Measurements from ENCODE around the gene MEAK7.

MEAK7 gene

GRCh38 chr16:84485255-84486010 lies 19.0 kb downstream of the MEAK7 start:
- no peak for DNase-seq

- peak; percentile 38 for DNase-seq
Observed at GRCh38 chr16:84484579-84485254, 19.7 kb downstream of the MEAK7 start.

DNA sequence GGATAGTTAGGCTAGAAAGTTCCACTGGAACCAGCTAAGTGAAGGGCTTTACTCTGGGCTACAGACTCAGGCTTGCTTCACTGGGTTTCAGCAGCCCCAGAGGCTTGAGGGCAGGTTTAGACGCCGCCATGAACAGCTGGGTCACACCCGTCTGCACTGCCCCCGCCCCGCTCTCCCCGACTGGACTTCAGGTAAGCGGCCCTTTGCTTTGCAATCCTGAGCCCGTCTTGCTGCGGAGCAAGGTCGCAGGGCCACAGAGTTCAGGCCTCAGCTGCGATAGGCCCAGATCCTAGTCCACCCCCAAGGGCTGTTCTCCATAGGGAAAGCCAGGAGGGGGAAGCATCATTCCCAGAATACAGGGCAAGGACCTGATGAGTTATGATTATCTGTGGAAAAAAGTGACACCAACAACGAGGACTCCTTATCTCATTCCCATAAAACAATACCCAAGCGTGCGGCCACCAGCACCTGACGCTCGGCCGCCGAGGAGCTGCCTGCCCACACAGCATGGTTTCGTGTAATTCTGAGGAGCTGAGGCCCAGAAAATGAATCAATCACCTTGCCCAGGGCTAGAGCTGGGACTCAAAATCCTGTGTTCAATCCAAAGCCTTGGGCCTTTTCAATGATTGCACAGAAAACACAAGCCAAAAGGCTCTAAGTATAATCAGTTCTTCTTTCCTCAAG lies 20.4 kb downstream of the MEAK7 start:
- no peak for DNase-seq

GRCh38 chr16:84482951-84483881 lies 21.2 kb downstream of the MEAK7 start:
- no peak for DNase-seq

GRCh38 chr16:84482001-84482891 lies 22.2 kb downstream of the MEAK7 start:
- no peak for DNase-seq

GRCh38 chr16:84481051-84481735 lies 23.3 kb downstream of the MEAK7 start:
- DNase-seq, result no peak

DNA sequence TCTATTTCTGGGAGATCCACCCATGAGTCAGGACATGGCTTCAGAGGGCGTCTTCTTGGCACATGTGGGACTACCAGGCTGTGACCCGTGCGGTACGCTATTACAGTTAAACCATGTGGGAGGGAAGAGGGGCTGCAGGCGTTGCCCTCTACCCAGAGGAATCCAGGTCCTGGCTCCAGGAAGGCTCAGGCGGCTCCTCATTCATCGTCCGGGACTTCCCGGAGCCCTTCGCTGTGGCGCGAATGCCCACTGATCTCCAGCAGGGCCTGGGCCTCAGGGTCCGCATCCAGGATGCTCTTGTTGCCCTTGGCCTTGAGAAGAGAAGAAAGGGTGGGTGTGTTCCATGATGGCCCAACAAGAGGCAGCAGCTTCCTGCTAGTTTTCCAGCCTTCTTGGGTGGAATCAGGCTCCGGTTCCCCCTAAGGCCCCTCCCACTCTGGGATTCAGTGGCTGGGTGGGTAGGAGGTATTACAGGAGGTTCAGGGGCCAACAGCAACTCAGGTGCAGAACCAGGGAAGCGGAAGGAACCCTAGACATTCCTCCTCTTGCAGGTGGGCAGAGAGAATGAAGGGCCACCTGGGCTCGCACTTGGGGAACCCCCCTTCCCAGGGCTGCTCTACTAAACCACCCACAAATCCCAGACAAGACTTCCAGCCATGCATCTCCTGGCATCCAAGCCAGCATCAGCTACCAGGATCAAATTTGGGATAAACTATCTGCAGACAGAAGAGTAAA lies 24.6 kb downstream of the MEAK7 start:
- DNase-seq, result no peak

GRCh38 chr16:84478172-84478947 lies 26.1 kb downstream of the MEAK7 start:
- no peak for DNase-seq

DNA sequence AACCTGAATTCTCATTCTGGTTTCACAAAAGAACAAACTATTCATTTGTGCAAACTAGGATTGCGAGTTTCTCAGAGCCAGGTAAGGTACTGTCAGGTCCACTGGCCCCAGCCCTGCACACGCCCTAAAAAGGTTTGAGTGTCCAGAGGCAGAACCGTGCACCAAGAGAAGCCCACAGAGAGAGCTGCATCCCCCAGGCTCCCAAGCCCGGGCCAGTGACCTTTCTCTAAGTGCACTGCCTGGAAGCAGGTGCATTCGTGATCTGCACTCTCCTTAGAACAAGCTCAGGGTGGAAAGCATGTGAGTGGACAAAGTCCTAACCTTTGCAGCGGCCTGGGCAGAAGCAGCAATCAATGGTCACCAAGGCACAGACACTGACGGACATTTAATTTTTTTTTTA lies 26.8 kb downstream of the MEAK7 start:
- DNase-seq, result no peak

DNA sequence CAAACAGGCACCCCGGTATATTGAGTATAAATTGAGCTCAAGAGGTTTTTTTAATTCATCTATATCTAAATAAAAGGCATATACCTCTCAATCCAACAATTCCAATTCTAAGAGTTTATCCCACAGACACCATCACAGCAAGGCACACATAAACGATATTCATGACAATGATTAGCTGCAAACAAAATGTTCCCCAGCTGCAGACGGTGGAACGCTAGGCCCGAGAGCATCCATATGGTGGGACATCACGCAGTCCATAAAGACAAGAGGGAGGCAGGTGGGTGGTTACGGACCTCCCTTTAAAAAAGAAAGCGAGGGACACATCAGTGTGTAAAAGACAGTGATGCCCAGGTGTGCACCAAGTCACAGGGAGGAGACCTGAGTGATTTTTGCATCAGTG lies 28.1 kb downstream of the MEAK7 start:
- no peak for DNase-seq

DNA sequence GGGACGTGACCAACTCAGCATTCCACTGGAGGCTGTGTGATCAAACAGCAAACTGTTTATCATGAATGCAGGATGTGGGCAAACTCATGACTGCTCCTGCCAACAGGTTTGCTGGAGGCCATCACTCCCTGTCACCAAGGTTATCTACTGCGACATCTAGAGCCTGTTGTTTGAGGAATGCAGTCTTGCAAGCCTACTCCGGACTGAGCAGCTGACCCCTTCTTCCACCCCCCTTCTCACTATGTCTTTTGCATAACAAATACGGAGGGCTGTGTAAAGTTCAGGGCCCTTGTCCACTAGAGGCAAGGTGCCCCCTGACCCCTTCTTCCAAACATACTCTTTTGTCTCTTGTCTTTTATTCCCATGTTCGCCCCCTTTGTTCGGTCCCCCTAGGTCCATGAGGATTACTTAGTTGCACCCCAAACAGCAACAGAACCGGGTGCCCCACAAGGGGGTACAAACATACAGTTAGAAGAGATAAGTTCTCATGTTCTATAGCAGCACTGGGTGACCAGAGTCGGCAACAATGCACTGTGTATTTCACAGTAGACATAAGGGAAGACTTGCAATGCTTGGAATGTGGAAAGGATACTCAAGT lies 28.7 kb downstream of the MEAK7 start:
- DNase-seq, result no peak

DNA sequence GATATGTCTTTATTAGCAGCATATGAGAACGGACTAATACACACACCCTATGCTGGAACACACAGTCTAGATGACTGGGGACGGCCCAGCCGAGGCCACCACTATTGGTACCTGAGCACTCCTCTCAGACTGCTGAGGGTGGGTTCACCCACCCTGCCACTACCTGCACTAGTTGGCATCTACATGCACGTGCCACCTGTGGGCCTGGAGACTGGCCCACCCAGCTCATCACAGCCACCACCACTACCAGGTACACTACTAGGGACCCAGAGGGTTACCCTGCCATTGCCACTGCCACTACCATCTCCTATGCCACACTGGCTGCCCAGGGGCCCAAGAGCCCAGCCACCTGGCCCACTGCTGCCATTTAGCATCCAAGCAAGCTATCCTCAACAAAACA lies 32.5 kb downstream of the MEAK7 start:
- DNase-seq, result no peak

DNA sequence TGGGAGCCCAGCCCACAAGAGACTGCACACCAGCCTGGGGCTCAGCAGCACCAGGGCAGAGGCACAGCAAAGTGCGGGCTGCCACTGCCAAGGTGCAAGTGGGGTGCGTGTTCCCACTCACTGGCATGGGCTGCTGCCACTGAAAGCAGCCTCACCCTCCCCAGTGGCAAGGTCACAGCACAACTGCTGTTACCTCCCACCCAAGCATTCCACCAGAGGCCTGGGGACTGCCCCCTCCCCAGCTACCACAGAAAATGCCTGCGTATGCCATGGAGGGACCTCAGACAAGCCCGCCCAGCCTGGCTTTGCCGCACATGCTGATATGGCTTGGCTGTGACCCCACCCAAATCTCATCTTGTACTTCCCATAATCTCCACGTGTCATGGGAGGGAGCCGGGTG lies 33.1 kb downstream of the MEAK7 start:
- DNase-seq, result no peak

DNA sequence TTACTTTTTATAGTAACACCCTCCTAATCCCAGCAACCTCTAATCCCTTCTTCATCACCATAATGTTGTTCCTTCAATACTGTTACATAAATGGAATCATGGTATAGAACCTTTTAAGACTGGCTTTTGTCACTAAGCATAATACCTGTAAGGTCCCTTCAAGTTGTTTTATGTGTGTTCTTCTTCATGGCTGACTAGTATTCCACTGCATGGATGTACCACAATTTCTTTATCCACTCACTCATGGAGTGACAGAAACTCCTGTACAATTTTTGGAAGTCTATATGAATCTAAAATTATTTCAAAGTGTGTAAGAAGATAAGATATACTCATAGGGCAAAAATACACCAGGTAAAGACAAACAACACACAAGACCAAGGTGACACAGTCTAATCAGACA lies 36.8 kb downstream of the MEAK7 start:
- DNase-seq, result no peak

- no peak for DNase-seq
Observed at GRCh38 chr16:84467256-84467655, 37.2 kb downstream of the MEAK7 start.

GRCh38 chr16:84466692-84467091 lies 37.8 kb downstream of the MEAK7 start:
- no peak for DNase-seq

- DNase-seq, result no peak
Observed at GRCh38 chr16:84465154-84465553, 39.3 kb downstream of the MEAK7 start.

DNA sequence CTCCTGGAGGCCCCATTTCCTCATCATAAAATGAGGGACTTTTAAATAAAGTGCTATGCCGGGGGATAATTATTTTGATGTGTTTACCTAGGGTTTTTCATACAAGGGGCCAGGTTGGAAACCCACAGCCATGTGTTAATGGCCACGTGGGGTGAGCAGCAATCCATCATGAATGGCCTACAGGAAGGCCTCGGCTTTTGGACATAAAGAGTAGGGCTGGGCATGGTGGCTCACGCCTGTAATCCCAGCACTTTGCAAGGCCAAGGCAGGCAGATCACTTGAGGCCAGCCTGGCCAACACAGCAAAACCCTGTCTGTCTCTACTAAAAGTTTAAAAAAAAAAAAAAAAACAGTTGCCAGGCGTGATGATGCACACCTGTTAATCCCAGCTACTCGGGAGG lies 40.3 kb downstream of the MEAK7 start:
- no peak for DNase-seq

DNA sequence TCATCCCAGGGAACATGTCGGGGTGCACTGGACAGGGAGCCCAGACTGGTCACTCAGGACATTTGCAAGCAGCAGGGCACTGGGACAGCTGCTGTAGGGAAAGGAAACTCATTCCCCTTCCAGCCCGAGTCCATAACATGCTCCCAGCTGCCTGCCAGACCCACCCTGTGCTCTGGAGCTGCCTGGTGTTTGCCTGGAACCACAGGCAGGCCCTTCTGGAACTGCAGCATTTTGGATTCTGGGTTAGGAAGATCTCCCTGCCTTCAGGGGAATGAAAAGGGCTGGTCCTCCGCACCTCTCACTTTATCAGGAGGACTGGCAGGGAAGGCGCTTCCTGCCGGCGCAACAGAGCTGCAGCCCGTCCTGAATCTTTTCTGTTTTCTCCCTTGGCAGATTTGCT lies 41.2 kb downstream of the MEAK7 start:
- DNase-seq, result no peak

Data from NCI-H510A (cell line).